Heart right ventricle (tissue), 16 donors: ENCODE measurements around the gene ATG2A. TPM values are rescaled to one million over a fixed set of nuclear protein-coding genes. Genes with fewer than 3 reads are reported as not detected.

ENCODE experiments used
- ATAC-seq, 8 donors: fragments of 200-7000 bp; cut with Tn5 transposase; one replicate each; pipeline ENCODE4 v1.9.1; 2020; ENCODE audit warnings: mild to moderate bottlenecking in 8 of 8, moderate library complexity in 8 of 8, moderate number of reproducible peaks in 1 of 8
- DNase-seq, 2 donors: peaks; one replicate each; pipeline ENCODE4 v3.0.0-alpha.2; 2020
- H3K27ac ChIP-seq, 10 donors: fragments of 200-600 bp; sonication (generic) in 2 of 10; one replicate each; pipeline versions ENCODE4 v1.5.0 to v1.8.0; 2020 to 2022; ENCODE audit warnings: mild to moderate bottlenecking in 3 of 10
- H3K27me3 ChIP-seq, 7 donors: fragments of 200-600 bp; one replicate each; pipeline ENCODE4 v1.8.0; 2021 to 2022; ENCODE audit warnings: mild to moderate bottlenecking in 2 of 7
- H3K36me3 ChIP-seq, 9 donors: fragments of 200-600 bp; sonication (generic) in 1 of 9; one replicate each; pipeline versions ENCODE4 v1.5.0 to v1.8.0; 2020 to 2022; ENCODE audit warnings: mild to moderate bottlenecking in 2 of 9
- H3K4me1 ChIP-seq, 9 donors: fragments of 200-600 bp; sonication (generic) in 1 of 9; one replicate each; pipeline versions ENCODE4 v1.5.0 to v1.8.0; 2020 to 2022; ENCODE audit warnings: mild to moderate bottlenecking in 4 of 9
- H3K4me3 ChIP-seq, 10 donors: fragments of 200-600 bp; sonication (generic) in 2 of 10; one replicate each; pipeline versions ENCODE4 v1.5.0 to v1.8.0; 2020 to 2022; ENCODE audit warnings: mild to moderate bottlenecking in 7 of 10, moderate library complexity in 2 of 10
- H3K9me3 ChIP-seq, 11 donors: fragments of 200-600 bp in 10 of 11; sonication (generic) in 2 of 11; one replicate each; pipeline versions ENCODE4 v1.5.0 to v1.8.0; 2013 to 2022; ENCODE audit warnings: mild to moderate bottlenecking in 2 of 11, control low read depth in 1 of 11, moderate library complexity in 1 of 11
- WGBS, 2 donors: extraction: QIAGEN DNeasy Blood & Tissue Kit; methylation state at CpG; one replicate each; pipeline ENCODE4 v1.1.7; 2013; ENCODE audit warnings: inconsistent platforms in 1 of 2; 5-methylcytosine and 5-hydroxymethylcytosine counted together
- intact Hi-C, 10 donors: fragments of 100-400 bp; cut with DNase I; formaldehyde crosslinking; loops; one replicate each; pipeline versions ENCODE4 v1.11.1 to v1.14.2; 2022
- polyA plus RNA-seq, 2 donors: library from polyadenylated mRNA; stranded (reverse); fragments of 200-250 nt; gene quantifications; one replicate each; pipeline ENCODE4 v1.2.3, GENCODE V29; 2013
- total RNA-seq, 10 donors: library from RNA; stranded (reverse); fragmentation: NEBNext Ultra II Directional in 3 of 10; extraction: Animal tissue kit (Norgen Biotek cat#: 25700) in 3 of 10; gene quantifications; one replicate each; pipeline versions ENCODE4 v1.2.1 to v1.2.4, GENCODE V29; 2021 to 2023
- TF ChIP-seq, protein P1 (sequence below), 9 donors: fragments of 200-600 bp; sonication (generic) in 2 of 9; IDR thresholded peaks; one replicate each; pipeline versions ENCODE4 v1.5.0 to v1.8.0; 2021 to 2022; ENCODE audit warnings: antibody characterized with exemption in 9 of 9, mild to moderate bottlenecking in 5 of 9, moderate library complexity in 1 of 9
- donor health status: Arrhythmogenic right ventricular cardiomyopathy.
- donor health status: ischemic (EF 13 %, LVEDD 7.1; RV severe dilation, severe dysfunction).
- donor health status: healthy with polysubstance abuse.
- donor health status: DM: no; HTN: yes; CAD: no.
- donor health status: DM: no; HTN: no; CAD: no.
- donor health status: ischemic (EF 25% LVEDD 6.9; RV normal size, moderate dysfunction).
- donor health status: ischemic (EF 25% LVEDD 5.7; RV mildly dilated, moderate dysfunction).
- donor health status: healthy.
- donor health status: DM: yes; HTN: yes; CAD: no.
- donor health status: Ischemic cardiomyopathy.
- donor health status: ischemic (EF 35%, LVEDD 5.7; RV mildly dilated, moderate dysfunction).
- donor health status: nonischemic (EF 11% LVEDD 7.7; RV severe dilation, severe dysfunction).
- donor health status: DM: yes; HTN: yes; CAD: no.
- donor health status: PGD.
- donor health status: ischemic (EF 29% LVEDD 5.4; RV normal size, mild dysfunction).
- donor health status: nonischemic (EF 23%, LVEDD 6.1; RV moderate dilation, normal function).

Gene ATG2A
- total and polyA plus RNA-seq, 12 donors, result 12.4 to 18.6 (median 16.0) TPM

GRCh38 chr11:64877390-64878222 is 39.4 kb downstream of the ATG2A start:
- intact Hi-C loops, result loop anchor here in 2 of 10 donors (2.0 kb wide), 1 partner anchor 23 kb away; no protein-coding TSS in a partner anchor
- Histone ChIP-seq H3K27ac (peak overlapping the region; percentile 55 to 96 (median 92)), H3K4me3 (peak overlapping the region; percentile 68 to 99 (median 94)), H3K9me3 (no peaks in the 10 kb centered on the region), H3K4me1 (peaks cover 16 to 80% (median 64%) of the 10 kb centered on the region in 9 donors), H3K27me3 (no peaks in the 10 kb centered on the region), H3K36me3 (peaks cover 3 to 30% (median 8%) of the 10 kb centered on the region in 9 donors)
- TF ChIP-seq, protein P1, sequence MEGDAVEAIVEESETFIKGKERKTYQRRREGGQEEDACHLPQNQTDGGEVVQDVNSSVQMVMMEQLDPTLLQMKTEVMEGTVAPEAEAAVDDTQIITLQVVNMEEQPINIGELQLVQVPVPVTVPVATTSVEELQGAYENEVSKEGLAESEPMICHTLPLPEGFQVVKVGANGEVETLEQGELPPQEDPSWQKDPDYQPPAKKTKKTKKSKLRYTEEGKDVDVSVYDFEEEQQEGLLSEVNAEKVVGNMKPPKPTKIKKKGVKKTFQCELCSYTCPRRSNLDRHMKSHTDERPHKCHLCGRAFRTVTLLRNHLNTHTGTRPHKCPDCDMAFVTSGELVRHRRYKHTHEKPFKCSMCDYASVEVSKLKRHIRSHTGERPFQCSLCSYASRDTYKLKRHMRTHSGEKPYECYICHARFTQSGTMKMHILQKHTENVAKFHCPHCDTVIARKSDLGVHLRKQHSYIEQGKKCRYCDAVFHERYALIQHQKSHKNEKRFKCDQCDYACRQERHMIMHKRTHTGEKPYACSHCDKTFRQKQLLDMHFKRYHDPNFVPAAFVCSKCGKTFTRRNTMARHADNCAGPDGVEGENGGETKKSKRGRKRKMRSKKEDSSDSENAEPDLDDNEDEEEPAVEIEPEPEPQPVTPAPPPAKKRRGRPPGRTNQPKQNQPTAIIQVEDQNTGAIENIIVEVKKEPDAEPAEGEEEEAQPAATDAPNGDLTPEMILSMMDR (IDR thresholded peaks at IDR 0.05), result no peak
- no peak for DNase-seq
- ATAC-seq, result peak in 7 of 8 donors; percentile 0 to 11 (median 4)
- 0% methylated on average over 41 of the region's 41 CpGs for WGBS, 2 donors

GRCh38 chr11:64876835-64877341 is 40.1 kb downstream of the ATG2A start:
- intact Hi-C loops, result loop anchor here in 1 of 10 donors (2.0 kb wide), 1 partner anchor 22 kb away; no protein-coding TSS in a partner anchor
- ATAC-seq (no peak), DNase-seq (no peak)
- H3K9me3 ChIP-seq, result no peaks in the 10 kb centered on the region
- H3K27me3 ChIP-seq, result no peaks in the 10 kb centered on the region
- WGBS, 2 donors, result 8 to 10% methylated on average over 14 of the region's 14 CpGs
- H3K27ac ChIP-seq, result peak overlapping the region in 9 of 10 donors; percentile 84 to 96 (median 92)
- TF ChIP-seq, protein P1 (IDR thresholded peaks at IDR 0.05), result no peak
- H3K4me1 ChIP-seq, result peaks cover 20 to 86% (median 71%) of the 10 kb centered on the region in 9 donors
- H3K36me3 ChIP-seq, result peaks cover 3 to 37% (median 10%) of the 10 kb centered on the region in 9 donors
- H3K4me3 ChIP-seq, result peak overlapping the region; percentile 68 to 99 (median 94)

- 29 to 36% methylated on average over 11 of the region's 11 CpGs for WGBS, 2 donors
- Histone ChIP-seq H3K4me1 (peaks cover 26 to 88% (median 77%) of the 10 kb centered on the region in 9 donors), H3K36me3 (peaks cover 3 to 43% (median 10%) of the 10 kb centered on the region in 9 donors), H3K27me3 (no peaks in the 10 kb centered on the region), H3K27ac (peak overlapping the region in 9 of 10 donors; percentile 84 to 96 (median 92)), H3K4me3 (peak overlapping the region; percentile 68 to 99 (median 94)), H3K9me3 (no peaks in the 10 kb centered on the region)
- intact Hi-C loops, result loop anchor here in 1 of 10 donors (2.0 kb wide), 1 partner anchor 21 kb away; no protein-coding TSS in a partner anchor
- no peak for ATAC-seq
- TF ChIP-seq, protein P1 (IDR thresholded peaks at IDR 0.05), result no peak
- no peak for DNase-seq
These were observed 40.7 kb downstream of the ATG2A start for GRCh38 chr11:64876229-64876750.
